Activated CD8-positive, alpha-beta memory T cell treated with anti-CD3 and anti-CD28 coated beads, Interleukin-2, amount 50 U/mL, for 1 hour (primary cell): ENCODE measurements around the gene TP53INP2.
A peak's percentile ranks its signal among the peaks of the same experiment; 100 is the strongest.
"Not testable (repeated sequence)": the region's sequence is repeated elsewhere in the genome, so short reads cannot be mapped to it uniquely, and the experiment has no call there.

Source experiments
- DNase-seq: peaks from one replicate; pipeline ENCODE4 v3.0.0-alpha.2; 2020; ENCODE audit errors: extremely low read depth

The TP53INP2 gene, protein sequence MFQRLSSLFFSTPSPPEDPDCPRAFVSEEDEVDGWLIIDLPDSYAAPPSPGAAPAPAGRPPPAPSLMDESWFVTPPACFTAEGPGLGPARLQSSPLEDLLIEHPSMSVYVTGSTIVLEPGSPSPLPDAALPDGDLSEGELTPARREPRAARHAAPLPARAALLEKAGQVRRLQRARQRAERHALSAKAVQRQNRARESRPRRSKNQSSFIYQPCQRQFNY

DNA sequence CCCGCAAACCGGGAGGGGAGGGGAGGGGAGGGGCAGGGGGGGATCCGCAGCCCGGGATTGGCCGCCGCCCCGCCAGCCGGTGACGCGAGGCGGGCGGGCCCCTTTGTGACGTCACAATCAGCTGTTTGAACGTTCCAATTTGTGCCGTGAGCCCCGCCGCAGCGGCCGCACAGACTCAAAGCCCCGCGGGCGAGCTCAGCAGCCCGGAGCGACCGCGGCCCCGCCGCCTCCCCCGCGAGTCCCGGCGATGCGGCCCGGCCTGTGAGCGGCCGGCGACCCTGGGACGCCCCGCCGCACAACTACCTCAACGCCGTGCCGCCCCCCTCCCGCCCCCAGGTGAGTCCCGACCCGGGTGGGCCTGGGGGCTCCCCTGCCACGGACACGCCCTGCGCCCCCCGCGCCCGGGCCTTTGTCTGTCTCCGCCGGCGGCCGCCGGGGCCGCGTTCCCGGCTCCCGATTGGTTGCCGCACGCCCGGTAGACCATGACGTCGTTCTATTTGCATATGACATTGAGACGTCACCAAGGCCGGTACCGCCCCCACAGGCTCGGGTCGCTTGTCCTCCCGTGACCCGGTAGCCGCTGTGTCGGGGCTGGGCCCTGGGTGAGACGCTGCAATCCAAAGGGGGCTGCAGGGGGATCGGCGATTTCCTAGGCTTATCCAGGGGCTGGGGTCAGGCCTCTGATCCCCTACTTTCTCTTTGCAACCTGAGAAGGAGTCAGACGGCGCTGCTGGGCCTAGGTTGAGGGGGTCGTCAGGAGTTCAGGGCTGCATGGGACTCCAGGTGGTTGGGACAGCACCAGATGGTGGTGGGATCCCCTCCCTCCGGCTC, at the start of gene TP53INP2:
Gene TP53INP2 (plus strand): TSS at position 168 of the 831 bp plus-strand sequence. CDS start 4,396 bp downstream, outside the sequence.
- DNase-seq = peak; percentile 76

DNA sequence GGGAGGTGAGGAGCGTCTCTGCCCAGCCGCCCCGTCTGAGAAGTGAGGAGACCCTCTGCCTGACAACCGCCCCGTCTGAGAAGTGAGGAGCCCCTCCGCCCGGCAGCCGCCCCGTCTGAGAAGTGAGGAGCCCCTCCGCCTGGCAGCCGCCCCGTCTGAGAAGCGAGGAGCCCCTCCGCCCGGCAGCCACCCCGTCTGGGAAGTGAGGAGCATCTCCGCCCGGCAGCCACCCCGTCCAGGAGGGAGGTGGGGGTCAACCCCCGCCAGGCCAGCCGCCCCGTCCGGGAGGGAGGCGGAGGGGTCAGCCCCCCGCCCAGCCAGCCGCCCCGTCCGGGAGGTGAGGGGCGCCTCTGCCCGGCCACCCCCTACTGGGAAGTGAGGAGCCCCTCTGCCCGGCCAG, 45.5 kb upstream of the TP53INP2 start:
- DNase-seq = not testable (repeated sequence)

DNA sequence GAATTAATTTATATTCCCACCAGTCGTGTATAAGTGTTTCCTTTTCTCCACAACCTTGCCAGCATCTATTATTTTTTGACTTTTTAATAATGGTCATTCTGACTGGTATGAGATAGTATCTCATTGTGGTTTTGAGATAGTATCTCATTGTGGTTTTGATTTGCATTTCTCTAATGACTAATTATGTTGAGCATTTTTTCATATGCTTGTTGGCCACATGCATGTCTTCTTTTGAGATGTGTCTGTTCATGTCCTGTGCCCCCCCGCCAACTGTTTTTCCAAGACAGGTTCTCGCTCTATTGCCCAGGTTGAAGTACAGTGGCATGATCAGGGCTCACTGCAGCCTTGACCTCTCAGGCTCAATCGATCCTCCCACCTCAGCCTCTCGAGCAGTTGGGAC, 42.3 kb upstream of the TP53INP2 start:
- not testable (repeated sequence) for DNase-seq

DNA sequence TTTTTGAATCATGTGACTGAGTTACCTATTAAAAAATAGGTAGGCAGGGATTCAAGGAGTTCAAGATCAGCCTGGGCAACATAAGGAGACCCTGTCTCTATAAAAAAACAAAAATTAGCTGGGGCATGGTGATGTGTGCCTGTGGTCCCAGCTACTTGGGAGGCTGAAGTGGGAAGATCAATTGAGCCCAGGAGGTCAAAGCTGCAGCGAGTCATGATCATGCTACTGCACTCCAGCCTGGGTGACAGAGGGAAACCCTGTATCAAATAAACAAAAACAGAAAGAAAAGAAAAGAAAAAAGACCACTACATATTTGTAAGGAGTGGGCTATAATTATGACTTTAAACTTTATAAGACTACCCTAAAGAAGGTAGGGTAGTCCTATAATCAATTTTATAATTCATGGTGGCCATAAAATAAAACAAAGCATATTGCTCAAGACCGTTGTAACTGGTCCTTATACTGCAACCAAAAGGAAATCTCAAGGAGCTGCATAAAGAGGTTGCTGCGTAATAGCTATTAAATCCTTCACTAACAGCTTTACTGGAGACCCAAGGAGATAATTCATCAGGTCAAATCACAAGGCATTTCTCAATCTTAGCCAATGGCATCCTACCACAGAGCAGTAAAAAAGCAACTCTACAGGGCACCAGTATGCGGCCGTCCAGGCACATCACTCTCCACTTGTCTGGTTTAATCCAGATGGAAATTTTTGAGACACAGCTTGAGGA, 40.8 kb upstream of the TP53INP2 start:
- DNase-seq = no peak

DNA sequence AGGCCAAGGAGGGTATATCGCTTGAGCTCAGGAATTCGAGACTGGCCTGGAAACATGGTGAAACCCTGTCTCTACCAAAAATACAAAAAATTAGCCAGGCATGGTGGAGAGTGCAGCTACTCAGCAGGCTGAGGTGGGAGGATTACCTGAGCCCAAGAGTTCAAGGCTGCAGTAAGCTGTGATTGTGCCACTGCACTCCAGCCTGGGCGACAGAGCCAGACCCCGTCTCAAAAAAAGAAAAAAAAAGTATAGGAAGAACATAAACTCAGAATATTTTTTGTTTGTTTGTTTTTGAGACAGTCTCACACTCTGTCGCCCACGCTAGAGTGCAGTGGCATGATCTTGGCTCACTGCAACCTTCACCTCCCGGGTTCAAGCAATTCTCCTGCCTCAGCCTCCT, 39.4 kb upstream of the TP53INP2 start:
- DNase-seq = not testable (repeated sequence)

DNA sequence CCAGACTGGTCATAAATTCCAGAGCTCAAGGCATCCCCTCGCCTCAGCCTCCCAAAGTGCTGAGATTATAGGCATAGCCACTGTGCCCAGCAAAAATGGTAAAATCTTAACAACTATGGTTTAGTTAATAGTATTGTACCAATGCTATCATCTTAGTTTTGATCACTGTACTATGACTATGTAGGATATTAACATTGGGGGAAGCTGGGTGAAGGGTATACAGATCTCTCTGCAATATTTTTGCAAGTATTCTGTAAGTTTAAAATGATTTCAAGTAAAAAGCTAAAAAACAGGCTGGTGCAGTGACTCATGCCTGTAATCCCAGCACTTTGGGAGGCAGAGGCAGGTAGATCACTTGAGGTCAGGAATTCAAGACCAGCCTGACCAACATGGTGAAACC, 35.0 kb upstream of the TP53INP2 start:
- DNase-seq = no peak

DNA sequence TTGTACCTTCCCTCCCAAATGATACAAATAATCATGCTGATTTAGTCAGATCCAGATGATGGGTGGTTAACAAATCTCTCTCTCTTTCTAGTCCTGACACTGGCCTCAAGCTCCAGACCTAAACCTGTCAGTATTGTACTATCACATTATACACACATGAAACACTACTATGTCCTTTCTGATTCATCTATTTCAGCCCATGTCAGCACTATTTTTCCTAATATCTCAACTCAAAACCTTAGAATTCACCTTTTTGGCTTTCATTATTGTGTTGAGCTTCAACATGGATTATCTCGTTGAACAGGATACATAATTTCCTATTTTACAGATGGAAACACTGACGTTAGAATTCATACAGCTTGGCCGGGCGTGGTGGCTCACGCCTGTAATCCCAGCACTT, 30.7 kb upstream of the TP53INP2 start:
- no peak for DNase-seq

DNA sequence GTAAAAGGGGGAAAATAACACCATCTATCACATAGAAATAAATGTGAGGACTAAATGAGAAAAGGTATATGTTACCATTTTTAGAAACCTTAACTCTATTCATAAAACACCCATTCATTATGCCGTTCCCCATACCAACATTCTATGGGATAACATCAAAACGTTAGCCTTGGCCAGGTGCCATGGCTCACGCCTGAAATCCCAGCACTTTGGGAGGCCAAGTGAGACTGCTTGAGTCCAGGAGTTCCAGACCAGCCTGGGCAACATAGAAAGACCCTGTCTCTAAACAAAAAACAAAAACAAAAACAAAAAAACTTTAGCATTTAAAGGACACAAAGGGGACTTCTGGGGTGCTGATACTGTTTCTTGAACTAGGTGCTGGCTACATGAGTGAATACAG, 28.6 kb upstream of the TP53INP2 start:
- DNase-seq = no peak

DNA sequence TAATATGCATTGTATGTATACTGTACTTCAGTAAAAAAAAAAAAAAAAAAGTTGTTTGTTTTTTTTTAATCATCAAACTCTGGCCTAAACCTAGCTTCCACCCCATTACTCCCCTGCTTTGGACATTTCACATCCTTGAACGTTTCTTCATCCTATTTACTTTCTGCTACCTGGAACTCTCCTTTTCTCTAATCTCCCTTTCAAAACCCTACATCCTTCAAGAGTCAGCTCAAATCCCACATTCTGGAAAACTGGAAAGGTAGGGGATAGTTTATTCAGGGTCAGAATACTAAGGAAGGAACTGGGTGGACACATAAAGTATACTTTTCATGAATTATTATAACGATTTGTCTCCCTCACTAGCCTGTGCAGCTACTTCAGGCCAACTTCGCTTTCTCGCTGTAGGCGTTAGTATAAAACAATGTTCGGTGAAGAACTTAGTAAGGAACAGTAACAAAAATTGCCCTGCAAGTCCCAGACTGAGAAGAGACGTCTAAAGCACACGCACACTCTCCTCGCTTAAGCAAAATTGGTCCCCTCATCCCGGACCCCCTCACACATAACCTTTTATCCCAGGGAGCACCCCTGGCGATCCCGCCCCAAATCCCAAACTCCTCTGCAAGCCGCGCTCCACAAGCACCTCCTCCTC, 28.0 kb upstream of the TP53INP2 start:
- DNase-seq = no peak

DNA sequence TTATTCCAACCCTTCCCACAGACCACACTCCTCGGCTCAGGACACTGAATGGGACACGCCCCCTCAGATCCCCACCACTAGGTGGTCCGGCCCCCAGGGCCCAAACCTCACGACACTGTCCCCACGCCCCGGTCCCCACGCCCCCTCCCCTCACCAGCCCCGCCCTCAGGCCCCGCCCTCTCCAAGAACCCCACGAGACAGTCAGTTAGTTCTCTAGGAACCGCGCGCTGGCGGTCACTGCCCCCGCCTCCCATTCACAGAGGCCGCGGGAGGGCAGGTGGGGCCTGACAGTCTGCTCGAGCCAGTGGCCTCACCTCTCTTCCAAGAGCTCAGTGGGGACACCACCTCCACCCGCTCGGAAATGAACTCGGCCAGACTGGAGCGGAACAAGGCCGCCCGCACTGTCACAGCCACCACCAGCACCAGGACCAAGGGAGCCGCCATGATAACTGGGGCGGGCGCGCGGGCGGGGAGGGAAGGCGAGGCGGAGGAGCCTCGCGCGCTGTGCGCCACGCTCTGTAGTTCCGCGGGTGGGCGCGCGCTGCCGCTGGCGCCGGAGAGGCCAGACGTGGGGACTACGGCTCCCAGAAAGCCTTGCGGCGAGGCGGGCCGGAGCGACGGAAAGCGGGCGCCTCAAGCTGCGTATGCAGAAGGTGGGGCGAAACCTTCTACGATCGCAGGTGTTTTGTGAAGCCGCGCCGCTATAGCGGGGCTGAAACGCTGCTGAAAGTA, 27.3 kb upstream of the TP53INP2 start, which contains the start of gene PIGU:
Gene PIGU (minus strand): TSS at position 451 of the 732 bp plus-strand sequence. CDS start 7 bp downstream, at position 444.
- peak; percentile 78 for DNase-seq

DNA sequence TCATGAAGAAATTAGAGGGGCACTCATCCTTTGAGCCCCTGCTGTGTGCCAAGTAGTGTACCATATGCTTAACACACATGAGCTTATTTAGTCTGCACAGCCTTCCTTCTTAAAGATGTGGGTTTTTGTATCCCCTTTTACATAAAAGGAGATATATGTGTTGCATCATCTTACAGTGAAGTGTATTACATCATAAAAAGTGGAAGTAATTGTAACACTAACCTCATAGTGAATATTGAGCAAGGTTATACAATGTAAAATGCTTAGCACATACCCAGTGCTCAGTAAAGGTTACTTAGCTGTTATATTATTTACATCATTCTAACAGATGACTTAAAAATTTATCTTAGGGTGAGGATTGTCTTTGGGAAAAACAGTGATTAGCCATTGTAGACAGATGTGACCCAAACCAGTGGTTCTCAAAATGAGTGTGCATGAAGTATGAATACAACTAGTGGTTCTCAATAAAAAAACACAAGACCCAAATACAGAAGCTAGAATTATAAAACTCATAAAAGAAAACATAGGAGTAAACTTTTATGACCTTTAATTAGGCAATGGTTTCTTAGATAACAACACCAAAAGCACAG, 23.5 kb upstream of the TP53INP2 start:
- no peak for DNase-seq

DNA sequence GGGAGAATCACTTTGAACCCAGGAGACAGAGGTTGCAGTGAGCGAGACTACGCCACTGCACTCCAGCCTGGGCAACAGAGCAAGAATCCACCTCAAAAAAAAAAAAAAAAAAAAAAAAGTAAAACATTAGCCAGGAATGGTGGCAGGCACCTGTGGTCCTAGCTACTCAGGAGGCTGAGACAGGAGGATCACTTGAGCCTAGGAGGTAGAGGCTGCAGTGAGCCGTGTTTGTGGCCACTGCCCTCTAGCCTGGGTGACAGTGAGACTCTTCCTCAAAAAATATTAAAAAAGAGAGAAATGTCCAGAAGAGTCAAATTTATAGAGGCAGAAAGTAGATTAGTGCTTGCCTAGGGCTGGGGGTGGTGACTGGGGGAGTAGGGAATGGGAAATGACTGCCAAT, 20.5 kb upstream of the TP53INP2 start:
- no peak for DNase-seq

DNA sequence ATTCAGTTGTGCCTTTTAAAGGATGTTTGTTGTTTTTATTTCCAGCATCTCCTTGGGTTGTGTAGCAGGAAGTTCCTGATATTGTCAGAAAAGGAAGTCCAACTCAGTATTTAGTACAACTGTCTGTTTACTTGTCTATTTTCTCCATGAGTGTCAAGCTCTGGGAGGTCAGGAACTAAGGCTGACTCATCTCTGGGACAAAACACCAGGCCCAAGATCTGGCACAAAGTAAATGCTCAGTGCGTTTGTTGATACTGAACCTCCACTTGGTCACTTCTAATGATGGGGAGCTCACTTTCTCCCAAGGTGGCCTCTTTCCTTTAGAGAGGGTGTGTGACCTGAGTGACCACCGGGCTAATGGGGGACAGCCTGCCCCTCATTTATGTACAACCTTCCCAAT, 14.7 kb upstream of the TP53INP2 start:
- no peak for DNase-seq

DNA sequence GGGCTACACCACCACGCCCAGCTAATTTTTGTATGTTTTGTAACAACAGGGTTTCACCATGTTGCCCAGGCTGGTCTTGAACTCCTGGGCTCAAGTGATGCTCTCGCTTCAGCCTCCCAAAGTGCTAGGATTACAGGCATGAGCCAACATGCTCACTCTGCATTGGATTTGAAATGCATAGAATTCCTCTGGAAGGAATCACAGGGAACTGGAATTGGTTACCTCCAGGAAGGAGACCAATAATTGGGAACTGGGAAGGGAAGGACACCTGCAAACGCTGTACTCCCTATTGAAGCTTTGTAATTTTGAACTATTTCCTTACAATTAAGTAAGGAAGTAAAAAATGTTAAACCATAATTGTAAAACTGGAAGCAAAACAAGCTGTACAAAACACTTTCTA, 12.3 kb upstream of the TP53INP2 start:
- no peak for DNase-seq

DNA sequence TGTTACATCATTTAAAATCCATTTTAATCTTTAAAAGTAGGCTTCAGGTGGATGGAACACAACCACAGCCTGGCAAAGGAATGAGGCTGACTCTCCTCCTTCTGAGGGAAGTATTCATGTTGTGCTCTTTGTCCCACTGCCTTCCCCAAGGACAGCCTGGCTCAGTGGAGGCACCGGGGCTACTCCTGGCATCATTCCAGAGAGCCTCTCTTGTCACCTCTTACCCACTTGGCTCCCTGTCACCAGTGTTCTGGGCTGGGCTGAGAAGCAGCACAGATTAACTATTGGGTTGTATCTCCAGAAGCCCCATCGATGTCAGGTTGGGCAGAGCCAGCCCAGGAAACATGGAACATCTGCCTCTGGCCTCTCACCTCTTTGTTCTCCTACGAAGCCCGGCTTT, 10.7 kb upstream of the TP53INP2 start:
- DNase-seq = no peak

DNA sequence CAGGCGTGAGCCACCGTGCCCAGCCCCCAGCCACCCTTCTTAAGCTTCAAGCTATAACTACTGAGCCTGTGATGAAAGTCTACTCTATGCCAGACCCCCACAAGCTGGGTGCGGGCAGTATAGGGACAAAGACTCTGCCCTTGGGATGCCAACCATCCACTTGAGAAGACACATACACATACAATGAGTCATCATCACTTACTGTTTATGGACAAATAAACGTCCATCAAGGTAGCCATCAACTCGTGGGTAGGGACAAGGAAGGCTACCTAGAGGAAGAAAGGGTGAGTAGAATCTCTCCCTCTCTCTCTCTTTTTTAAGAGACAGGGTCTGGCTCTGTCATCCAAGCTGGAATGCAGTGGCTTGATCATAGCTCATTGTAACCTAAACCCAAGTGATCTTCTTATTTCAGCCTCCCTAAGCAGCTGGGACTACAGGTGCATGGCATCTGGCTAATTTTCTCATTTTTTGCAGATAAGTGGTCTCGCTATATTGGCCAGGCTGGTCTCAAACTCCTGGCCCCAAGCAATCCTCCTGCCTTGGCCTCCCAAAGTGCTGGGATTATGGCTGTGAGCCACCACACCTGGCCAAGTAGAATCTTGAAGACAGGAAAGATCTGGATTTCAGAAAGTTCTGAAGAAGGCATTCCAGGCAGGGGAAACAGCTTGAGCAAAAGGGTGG, 2.6 kb upstream of the TP53INP2 start:
- no peak for DNase-seq

DNA sequence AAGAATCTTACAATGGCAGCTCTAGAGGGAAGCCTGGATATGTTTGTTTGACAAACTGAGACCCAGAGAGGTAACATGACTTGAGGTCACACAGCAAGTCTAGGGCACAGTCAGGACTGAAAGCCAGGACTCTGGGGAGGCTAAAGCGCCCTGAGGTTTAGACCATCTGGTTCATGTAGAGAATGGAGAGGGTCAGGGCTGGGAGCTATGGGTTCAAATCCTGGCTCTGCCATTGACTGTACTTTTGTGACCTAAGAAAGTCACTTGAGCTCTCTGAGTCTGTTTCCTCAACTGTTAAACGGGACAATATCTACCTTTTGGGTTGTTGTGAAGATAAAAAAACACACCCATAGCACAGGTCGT, 1.1 kb upstream of the TP53INP2 start:
- DNase-seq = no peak

DNA sequence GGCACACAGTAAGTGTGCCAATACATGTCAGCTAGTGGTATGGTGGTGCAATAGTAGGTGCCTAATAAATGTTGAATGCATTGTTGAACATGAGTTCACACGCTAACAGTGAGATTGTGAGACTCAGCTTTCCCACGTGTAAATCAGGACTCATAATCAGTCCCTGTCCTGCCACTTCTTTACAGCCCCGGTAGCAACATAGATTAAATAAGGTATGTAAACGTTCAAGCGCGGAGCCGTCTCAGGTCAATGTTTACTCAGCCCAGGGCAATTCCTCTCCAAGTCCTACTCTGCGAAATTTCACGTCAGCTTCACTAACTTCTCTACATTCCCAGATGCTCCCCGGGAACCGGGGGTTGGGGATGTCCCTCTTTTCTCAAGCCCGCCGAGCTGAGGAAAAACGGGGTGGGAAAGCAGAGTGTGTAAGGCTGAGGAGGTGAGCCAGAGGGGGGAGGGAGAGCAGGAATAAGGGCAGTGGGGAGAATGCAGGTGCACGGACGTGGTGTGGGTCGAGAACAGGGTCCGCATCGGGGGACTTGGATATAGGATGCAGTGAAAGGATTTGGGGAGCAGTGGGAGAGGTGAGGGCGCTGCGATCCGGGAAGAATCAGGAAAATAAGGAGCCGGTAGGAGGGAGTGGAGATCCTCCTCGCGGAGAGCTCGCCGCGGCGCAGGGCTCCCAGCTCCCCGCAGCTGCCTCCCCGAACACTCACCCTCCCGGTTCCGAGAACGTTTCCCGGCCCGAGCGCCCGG, 544 bp upstream of the TP53INP2 start:
- no peak for DNase-seq

DNA sequence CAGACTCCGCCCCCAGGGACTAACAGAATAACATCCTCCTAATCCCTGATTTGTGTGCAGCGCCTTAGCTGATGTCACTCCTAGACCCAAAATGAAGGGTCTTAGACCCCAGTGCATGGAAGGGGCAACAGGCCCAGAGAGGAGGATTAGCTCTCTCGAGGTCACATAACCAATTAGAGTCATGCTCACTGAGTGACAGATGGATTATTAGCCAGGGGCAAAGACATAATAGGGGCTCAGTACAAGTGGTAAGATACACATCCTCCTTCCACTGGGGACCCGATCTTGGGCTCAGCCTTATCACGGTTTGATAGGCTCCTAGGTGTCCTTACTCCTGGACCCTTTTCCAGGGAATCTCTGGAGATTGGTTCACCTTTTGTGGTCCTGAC, 858 bp downstream of the TP53INP2 start:
- DNase-seq = no peak
